ENCODE measurements around the gene DDX19B.
A peak's percentile ranks its signal among the peaks of the same experiment; 100 is the strongest.
"Not testable (repeated sequence)": the region's sequence is repeated elsewhere in the genome, so short reads cannot be mapped to it uniquely, and the experiment has no call there.

DDX19B gene

GRCh38 chr16:70289229-70290094 lies 9.5 kb upstream of the DDX19B start, which contains the start of gene AARS1:
TSS of gene AARS1 (minus strand) at chr16:70289506. CDS start at chr16:70282763, 6,743 bp downstream.
- DNase-seq, result peak; percentile 99

- no peak for DNase-seq
Observed at GRCh38 chr16:70290949-70291519, 8.0 kb upstream of the DDX19B start.

DNA sequence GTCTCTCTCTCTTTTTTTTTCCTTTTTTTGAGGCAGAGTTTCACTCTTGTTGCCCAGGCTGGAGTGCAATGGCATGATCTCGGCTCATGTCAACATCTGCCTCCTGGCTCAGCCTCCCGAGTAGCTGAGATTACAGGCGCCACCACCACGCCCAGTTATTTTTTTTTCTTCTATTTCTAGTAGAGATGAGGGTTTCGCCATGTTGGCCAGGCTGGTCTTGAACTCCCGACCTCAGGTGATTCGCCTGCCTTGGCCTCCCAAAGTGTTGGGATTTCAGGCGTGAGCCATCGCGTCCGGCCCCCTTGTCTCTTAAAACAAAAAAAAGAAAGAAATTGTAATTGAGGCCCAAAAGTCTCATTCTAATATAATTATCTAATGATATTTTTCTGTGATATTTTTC lies 6.8 kb upstream of the DDX19B start:
- not testable (repeated sequence) for DNase-seq

GRCh38 chr16:70294385-70295025 lies 4.5 kb upstream of the DDX19B start:
- DNase-seq, result no peak

- DNase-seq, result no peak
Observed at GRCh38 chr16:70295634-70296033, 3.4 kb upstream of the DDX19B start.

DNA sequence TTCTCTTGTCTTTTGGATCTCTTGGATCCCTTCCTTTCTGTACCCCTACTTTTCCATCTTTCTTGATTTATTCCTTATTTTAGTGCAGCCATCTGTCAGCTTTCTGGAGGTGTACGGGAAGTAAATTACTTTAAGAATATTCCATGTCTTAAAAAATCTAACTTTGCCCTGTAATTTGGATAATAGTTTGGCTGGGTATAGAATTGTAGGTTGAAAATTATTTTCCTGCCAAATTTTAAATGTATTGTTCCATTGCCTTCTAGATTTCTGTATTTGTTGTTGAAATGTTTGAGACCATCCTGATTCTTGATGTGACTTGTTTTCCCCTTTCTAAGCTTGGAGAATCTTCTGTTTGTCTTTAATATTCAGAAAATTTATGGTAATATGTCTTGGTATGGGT lies 2.1 kb downstream of the DDX19B start:
- no peak for DNase-seq

DNA sequence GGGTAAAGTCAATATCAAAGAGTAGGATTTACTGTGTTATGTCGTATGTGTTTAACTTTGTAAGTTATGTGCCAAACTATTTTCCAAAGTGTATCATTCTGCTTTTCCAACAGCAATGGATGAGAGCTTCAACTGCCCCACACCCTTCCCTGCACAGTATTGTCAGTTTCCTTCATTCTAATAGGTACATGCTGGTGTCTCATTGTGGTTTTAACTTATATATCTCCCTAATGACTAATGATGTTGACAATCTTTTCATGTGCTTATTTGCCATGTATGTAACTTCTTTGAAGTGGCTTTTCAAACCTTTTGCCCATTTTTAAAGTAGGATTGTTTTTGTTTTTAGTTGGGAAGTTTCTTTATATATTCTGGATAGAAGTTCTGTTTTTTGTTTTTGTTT lies 3.8 kb downstream of the DDX19B start:
- no peak for DNase-seq

- DNase-seq, result no peak
Observed at GRCh38 chr16:70304892-70305448, 6.0 kb downstream of the DDX19B start.

- DNase-seq, result no peak
Observed at GRCh38 chr16:70306880-70307279, 7.9 kb downstream of the DDX19B start.

- not testable (repeated sequence) for DNase-seq
Observed at GRCh38 chr16:70307726-70308125, 8.7 kb downstream of the DDX19B start.

GRCh38 chr16:70320121-70320520 lies 21.1 kb downstream of the DDX19B start:
- no peak for DNase-seq

GRCh38 chr16:70324998-70325747 lies 26.2 kb downstream of the DDX19B start:
- DNase-seq, result no peak

DNA sequence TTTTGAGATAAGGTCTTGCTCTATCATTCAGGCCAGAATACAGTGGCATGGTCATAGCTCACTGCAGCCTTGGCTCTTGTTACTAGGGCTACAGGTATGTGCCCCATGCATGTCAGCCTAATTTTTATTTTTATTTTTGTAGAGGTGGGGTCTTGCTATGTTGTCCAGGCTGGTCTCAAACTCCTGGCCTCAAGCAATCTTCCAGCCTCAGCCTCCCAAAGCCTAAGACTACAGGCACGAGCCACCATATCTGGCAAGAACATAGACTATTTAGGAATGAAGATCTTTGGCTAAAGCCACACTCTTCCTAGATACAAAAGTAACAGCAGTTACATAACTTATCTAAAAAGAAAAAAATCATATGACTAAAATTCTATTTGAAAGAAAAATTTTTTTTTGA lies 32.1 kb downstream of the DDX19B start:
- DNase-seq, result no peak

DNA sequence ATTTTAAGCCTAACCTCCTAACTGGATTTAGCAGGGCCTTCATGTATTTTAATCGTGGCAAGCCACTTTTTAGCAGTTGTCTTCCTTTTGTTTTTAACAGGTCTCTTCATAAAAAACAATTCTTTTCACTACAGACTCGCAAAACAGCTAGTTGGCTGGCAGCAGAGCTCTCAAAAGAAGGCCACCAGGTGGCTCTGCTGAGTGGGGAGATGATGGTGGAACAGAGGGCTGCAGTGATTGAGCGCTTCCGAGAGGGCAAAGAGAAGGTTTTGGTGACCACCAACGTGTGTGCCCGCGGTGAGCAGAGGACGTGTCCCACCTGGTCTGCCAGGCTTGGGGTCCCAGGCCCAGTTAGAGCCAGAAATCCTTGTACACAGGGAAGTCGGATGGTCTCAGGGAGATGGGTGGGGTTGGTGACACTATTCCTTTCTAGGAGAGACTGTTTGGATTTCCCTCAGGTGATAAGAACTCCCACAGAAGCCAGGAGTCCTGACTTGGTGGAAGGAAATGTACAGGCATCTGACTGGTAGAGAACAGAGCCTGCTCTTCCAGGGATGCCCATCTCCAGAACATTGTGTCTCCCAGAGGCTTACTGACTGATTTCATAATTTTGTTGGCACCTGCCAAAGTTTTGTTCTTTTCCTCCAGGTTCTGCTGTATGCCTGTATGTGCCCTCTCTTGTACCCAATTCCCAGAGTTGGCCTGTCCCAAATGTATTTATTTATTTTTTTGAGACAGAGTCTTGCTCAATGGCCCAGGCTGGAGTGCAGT lies 32.8 kb downstream of the DDX19B start:
- DNase-seq, result no peak

DNA sequence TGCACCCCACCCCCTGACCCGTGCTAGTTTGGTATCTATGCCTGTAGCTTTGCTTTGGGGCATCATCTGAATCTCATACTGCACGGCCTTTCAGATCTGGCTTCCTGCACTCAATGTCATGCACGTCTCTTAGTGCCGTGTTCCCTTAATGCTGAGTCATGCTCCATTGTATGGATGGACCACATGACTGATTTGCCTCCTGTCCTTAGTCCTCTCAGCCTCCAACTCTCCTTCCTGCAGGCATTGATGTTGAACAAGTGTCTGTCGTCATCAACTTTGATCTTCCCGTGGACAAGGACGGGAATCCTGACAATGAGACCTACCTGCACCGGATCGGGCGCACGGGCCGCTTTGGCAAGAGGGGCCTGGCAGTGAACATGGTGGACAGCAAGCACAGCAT lies 33.7 kb downstream of the DDX19B start:
- DNase-seq, result not testable (repeated sequence)

DNA sequence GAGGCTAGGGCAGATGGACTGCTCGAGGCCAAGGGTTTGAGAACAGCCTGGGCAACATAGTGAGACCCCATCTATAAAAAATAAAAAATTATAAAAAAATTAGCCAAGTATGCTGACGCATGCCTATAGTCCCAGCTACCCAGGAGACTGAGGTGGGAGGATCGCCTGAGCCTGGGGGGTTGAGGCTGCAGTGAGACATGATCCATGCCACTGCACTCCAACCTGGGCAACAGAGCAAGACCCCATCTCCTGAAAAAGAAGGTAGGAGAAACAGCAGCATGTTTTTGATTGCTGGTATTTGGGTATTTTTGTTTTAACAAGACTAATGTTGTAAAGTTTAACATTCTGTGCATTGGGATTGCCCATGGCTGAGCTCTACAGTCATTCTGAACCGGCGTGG lies 38.8 kb downstream of the DDX19B start:
- DNase-seq, result no peak

GRCh38 chr16:70341600-70341999 lies 42.6 kb downstream of the DDX19B start:
- no peak for DNase-seq

- DNase-seq, result no peak
Observed at GRCh38 chr16:70342016-70342415, 43.0 kb downstream of the DDX19B start.

DNA sequence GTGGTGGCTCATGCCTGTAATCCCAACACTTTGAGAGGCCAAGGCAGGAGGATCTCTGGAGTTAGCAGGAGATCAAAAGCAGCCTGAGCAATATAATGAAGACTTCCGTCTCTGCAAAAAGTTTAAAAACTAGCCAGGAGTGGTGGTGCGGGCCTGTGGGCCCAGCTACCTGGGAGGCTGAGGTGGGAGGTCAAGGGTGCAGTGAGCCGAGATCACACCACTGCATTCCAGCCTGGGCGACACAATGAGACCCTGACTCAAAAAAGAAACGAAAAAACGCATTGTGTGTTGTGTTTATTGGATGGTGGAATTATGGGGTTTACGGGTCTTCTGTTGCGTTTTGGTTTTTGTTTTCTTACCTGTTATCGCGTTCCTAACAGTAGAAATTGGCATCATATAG lies 46.9 kb downstream of the DDX19B start:
- DNase-seq, result no peak

DNA sequence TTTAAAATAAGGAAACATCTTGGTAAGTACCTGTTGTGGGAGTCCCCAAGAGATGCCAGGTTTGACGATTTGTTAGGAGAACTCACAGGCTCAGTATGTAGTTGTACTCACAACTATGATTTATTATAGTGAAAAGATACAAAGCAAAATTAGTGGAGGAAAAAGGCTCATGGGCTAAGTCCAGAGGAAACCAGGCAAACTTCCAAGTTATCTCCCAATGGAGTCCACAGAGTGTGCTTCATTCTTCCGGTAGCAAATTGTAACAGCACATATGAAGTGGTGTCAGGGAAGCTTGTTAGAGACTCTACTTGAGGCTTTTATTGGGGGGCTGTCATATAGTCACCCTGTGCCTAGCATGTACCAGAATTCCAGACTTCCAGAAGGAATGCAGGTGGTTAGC lies 50.0 kb downstream of the DDX19B start:
- no peak for DNase-seq

GRCh38 chr16:70349783-70350182 lies 50.8 kb downstream of the DDX19B start:
- no peak for DNase-seq

DNA sequence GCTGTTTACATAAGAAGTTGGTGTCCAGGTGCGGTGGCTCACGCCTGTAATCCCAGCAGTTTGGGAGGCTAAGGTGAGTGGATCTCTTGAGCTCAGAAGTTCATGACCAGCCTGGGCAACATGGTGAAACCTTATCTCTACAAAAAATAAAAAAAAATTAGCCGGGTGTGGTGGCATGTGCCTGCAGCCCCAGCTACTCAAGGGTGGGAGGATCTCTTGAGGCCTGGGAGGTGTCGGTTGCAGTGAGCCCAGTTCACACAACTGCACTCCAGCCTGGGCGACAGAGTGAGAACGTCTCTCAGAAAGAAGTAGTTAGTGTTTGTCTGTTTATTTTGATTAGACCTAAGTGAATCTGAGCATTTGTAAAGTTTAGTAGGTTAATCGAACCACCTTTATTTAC lies 60.6 kb downstream of the DDX19B start:
- no peak for DNase-seq

Data from activated CD4-positive, alpha-beta T cell treated with anti-CD3 and anti-CD28 coated beads, Interleukin-2, Interleukin-6, amounts not matched to agents 100 ng/mL and 50 ng/mL, durations not matched to agents 16 hours and 8 hours (primary cell).